ENCODE data around the gene ZDHHC20.

DNA sequence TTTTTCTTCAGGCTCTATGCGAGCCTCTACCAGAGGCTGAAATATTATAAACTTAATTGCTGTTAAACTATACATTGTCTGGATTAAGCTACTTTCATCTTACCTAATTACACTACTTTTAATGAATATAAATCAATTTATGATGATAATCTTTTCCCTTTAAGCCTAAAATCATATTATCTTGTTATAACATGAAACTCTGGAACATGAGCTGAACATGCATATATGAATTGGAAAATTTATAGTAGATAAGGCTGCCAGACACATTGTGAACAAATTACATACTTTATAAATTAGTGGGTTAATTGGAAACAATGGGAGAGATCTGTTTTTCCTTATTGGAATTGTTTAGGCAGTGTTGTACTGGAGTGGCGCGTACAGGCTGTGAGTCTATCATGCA, 45.3 kb upstream of the ZDHHC20 start:
- TF ChIP-seq, protein P1, sequence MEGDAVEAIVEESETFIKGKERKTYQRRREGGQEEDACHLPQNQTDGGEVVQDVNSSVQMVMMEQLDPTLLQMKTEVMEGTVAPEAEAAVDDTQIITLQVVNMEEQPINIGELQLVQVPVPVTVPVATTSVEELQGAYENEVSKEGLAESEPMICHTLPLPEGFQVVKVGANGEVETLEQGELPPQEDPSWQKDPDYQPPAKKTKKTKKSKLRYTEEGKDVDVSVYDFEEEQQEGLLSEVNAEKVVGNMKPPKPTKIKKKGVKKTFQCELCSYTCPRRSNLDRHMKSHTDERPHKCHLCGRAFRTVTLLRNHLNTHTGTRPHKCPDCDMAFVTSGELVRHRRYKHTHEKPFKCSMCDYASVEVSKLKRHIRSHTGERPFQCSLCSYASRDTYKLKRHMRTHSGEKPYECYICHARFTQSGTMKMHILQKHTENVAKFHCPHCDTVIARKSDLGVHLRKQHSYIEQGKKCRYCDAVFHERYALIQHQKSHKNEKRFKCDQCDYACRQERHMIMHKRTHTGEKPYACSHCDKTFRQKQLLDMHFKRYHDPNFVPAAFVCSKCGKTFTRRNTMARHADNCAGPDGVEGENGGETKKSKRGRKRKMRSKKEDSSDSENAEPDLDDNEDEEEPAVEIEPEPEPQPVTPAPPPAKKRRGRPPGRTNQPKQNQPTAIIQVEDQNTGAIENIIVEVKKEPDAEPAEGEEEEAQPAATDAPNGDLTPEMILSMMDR (tag by site-specific recombination; IDR thresholded peaks at IDR 0.05) = no peak
- TF ChIP-seq ZXDB (tag by site-specific recombination; IDR thresholded peaks at IDR 0.05) = no peak
- no peak for TF ChIP-seq ZNF324 (tag by site-specific recombination; IDR thresholded peaks at IDR 0.05)
- TF ChIP-seq ZNF416 (tag by site-specific recombination; IDR thresholded peaks at IDR 0.05) = no peak
- TF ChIP-seq, protein P2, sequence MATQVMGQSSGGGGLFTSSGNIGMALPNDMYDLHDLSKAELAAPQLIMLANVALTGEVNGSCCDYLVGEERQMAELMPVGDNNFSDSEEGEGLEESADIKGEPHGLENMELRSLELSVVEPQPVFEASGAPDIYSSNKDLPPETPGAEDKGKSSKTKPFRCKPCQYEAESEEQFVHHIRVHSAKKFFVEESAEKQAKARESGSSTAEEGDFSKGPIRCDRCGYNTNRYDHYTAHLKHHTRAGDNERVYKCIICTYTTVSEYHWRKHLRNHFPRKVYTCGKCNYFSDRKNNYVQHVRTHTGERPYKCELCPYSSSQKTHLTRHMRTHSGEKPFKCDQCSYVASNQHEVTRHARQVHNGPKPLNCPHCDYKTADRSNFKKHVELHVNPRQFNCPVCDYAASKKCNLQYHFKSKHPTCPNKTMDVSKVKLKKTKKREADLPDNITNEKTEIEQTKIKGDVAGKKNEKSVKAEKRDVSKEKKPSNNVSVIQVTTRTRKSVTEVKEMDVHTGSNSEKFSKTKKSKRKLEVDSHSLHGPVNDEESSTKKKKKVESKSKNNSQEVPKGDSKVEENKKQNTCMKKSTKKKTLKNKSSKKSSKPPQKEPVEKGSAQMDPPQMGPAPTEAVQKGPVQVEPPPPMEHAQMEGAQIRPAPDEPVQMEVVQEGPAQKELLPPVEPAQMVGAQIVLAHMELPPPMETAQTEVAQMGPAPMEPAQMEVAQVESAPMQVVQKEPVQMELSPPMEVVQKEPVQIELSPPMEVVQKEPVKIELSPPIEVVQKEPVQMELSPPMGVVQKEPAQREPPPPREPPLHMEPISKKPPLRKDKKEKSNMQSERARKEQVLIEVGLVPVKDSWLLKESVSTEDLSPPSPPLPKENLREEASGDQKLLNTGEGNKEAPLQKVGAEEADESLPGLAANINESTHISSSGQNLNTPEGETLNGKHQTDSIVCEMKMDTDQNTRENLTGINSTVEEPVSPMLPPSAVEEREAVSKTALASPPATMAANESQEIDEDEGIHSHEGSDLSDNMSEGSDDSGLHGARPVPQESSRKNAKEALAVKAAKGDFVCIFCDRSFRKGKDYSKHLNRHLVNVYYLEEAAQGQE (tag by site-specific recombination; IDR thresholded peaks at IDR 0.05) = no peak
- TF ChIP-seq ZNF837 (tag by site-specific recombination; IDR thresholded peaks at IDR 0.05) = no peak
- no peak for TF ChIP-seq ZNF274 (IDR thresholded peaks at IDR 0.05; ENCODE audit: low read length)
- no peak for TF ChIP-seq ZNF274 (tag by site-specific recombination; IDR thresholded peaks at IDR 0.05; ENCODE audit: borderline replicate concordance)
- TF ChIP-seq YY1 (tag by site-specific recombination; IDR thresholded peaks at IDR 0.05) = no peak
- TF ChIP-seq KLF16 (tag by site-specific recombination; IDR thresholded peaks at IDR 0.05) = no peak
- TF ChIP-seq ZNF768 (tag by site-specific recombination; IDR thresholded peaks at IDR 0.05) = no peak
- no peak for TF ChIP-seq ZNF138 (tag by site-specific recombination; IDR thresholded peaks at IDR 0.05; ENCODE audit: borderline replicate concordance)

All from HEK293 (cell line).